Trophoblast cell (in vitro differentiated cells and primary cell): ENCODE measurements around the gene FGFBP3.
"Not testable (repeated sequence)": the region's sequence is repeated elsewhere in the genome, so short reads cannot be mapped to it uniquely, and the experiment has no call there.

Experiments
- DNase-seq, 2 donors: peaks; one replicate each; pipeline ENCODE4 v3.0.0-alpha.2; 2016
- H2AFZ ChIP-seq: 2 replicates; pipeline ENCODE4 v1.6.1; 2013; ENCODE audit warnings: low read length, moderate library complexity, mild to moderate bottlenecking; ENCODE audit not compliant: insufficient read depth, poor library complexity
- H2AK5ac ChIP-seq: 2 replicates; pipeline ENCODE4 v1.6.1; 2013; ENCODE audit warnings: mild to moderate bottlenecking, low read length
- H2BK120ac ChIP-seq: 2 replicates; pipeline ENCODE4 v1.6.1; 2013; ENCODE audit warnings: low read length, mild to moderate bottlenecking, moderate library complexity; ENCODE audit not compliant: insufficient read depth, poor library complexity
- H2BK12ac ChIP-seq: 2 replicates; pipeline ENCODE4 v1.6.1; 2013; ENCODE audit warnings: mild to moderate bottlenecking, low read length, moderate library complexity
- H2BK5ac ChIP-seq: 2 replicates; pipeline ENCODE4 v1.6.1; 2013; ENCODE audit warnings: low read length, low read depth, moderate library complexity, mild to moderate bottlenecking; ENCODE audit not compliant: poor library complexity
- H3K14ac ChIP-seq: 2 replicates; pipeline ENCODE4 v1.6.1; 2013; ENCODE audit warnings: mild to moderate bottlenecking, low read length
- H3K18ac ChIP-seq: 2 replicates; pipeline ENCODE4 v1.6.1; 2013; ENCODE audit warnings: mild to moderate bottlenecking, low read length
- H3K23ac ChIP-seq: 2 replicates; pipeline ENCODE4 v1.6.1; 2013; ENCODE audit warnings: low read length
- H3K27ac ChIP-seq: 2 replicates; pipeline ENCODE4 v1.5.1; 2013; ENCODE audit warnings: low read depth, mild to moderate bottlenecking, inconsistent platforms, low read length, moderate library complexity
- H3K27me3 ChIP-seq: 2 replicates; pipeline ENCODE4 v1.6.1; 2013; ENCODE audit warnings: inconsistent platforms, mild to moderate bottlenecking, low read length, moderate library complexity; ENCODE audit not compliant: insufficient read depth
- H3K36me3 ChIP-seq, 2 experiments: 1 replicate in 1 of 2; 2 replicates in 1 of 2; pipeline ENCODE4 v1.6.1; 2013; ENCODE audit warnings: low read length in 2 of 2, mild to moderate bottlenecking in 2 of 2, moderate library complexity in 1 of 2; ENCODE audit not compliant: insufficient read depth in 2 of 2, control insufficient read depth in 1 of 2
- H3K4ac ChIP-seq: 2 replicates; pipeline ENCODE4 v1.6.1; 2013; ENCODE audit warnings: low read depth, mild to moderate bottlenecking, low read length, moderate library complexity
- H3K4me1 ChIP-seq, 2 experiments: 1 replicate in 1 of 2; 2 replicates in 1 of 2; pipeline ENCODE4 v1.6.1; 2013; ENCODE audit warnings: low read length in 2 of 2, mild to moderate bottlenecking in 2 of 2, moderate library complexity in 1 of 2; ENCODE audit not compliant: insufficient read depth in 2 of 2, control insufficient read depth in 1 of 2
- H3K4me2 ChIP-seq: 2 replicates; pipeline ENCODE4 v1.6.1; 2013; ENCODE audit warnings: inconsistent platforms, mild to moderate bottlenecking, low read length, moderate library complexity
- H3K4me3 ChIP-seq: 2 replicates; pipeline ENCODE4 v1.5.1; 2013; ENCODE audit warnings: mild to moderate bottlenecking, low read depth, low read length, inconsistent platforms
- H3K79me1 ChIP-seq: one replicate; pipeline ENCODE4 v1.6.1; 2013; ENCODE audit warnings: low read length
- H3K79me2 ChIP-seq: 2 replicates; pipeline ENCODE4 v1.6.1; 2013; ENCODE audit warnings: low read length, mild to moderate bottlenecking; ENCODE audit not compliant: control insufficient read depth, insufficient read depth, poor library complexity
- H3K9ac ChIP-seq: 2 replicates; pipeline ENCODE4 v1.6.1; 2013; ENCODE audit warnings: mild to moderate bottlenecking, low read length
- H3K9me3 ChIP-seq: 2 replicates; pipeline ENCODE4 v1.6.1; 2013; ENCODE audit warnings: low read depth, mild to moderate bottlenecking, control low read depth, inconsistent platforms, low read length; ENCODE audit not compliant: insufficient read depth
- H4K12ac ChIP-seq: 2 replicates; pipeline ENCODE4 v1.6.1; 2013; ENCODE audit warnings: low read depth, mild to moderate bottlenecking, low read length, moderate library complexity
- H4K8ac ChIP-seq: 2 replicates; pipeline ENCODE4 v1.6.1; 2013; ENCODE audit warnings: low read depth, mild to moderate bottlenecking, low read length, moderate library complexity
- H4K91ac ChIP-seq: one replicate; pipeline ENCODE4 v1.6.1; 2013; ENCODE audit warnings: low read depth, mild to moderate bottlenecking, low read length, moderate library complexity
- WGBS: extraction: QIAGEN DNeasy Blood & Tissue Kit; methylation state at CpG from one replicate; pipeline ENCODE4 v1.1.7; 2013; ENCODE audit warnings: missing lambda C conversion rate; ENCODE audit not compliant: insufficient read length, insufficient coverage; ENCODE audit errors: extremely low coverage; 5-methylcytosine and 5-hydroxymethylcytosine counted together

The FGFBP3 gene

DNA sequence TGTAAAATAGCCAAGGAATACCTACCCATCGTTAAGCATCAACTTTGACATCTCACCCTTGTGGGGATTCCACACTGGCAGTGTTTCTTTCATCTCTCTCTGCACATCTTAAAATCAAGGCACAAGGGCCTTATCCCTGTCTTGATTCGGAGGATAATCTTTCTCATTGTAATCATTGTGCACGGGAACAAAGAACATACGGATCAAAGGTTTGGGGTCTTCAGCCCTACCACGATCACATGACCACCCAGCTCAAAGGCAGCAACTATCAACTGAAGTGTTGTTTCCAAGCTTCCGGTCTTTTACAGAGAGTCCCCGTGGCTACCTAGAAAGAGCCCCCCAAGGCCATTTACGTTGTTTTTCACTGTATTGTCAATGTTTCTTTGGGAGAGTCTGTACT, 11.9 kb downstream of the FGFBP3 start:
- no peaks in the 10 kb centered on the region for H3K79me2 ChIP-seq
- no peak overlapping the region for H2AK5ac ChIP-seq
- no peak overlapping the region for H2AFZ ChIP-seq
- H4K91ac ChIP-seq, result no peak overlapping the region
- no peaks in the 10 kb centered on the region for H3K4me1 ChIP-seq
- DNase-seq, result no peak
- H2BK5ac ChIP-seq, result no peak overlapping the region
- no peak overlapping the region for H2BK120ac ChIP-seq
- no peak overlapping the region for H4K12ac ChIP-seq
- no peak overlapping the region for H3K9ac ChIP-seq
- no peak overlapping the region for H3K14ac ChIP-seq
- H3K79me1 ChIP-seq, result no peaks in the 10 kb centered on the region
- H3K27ac ChIP-seq, result no peak overlapping the region
- H3K4ac ChIP-seq, result no peak overlapping the region
- H3K23ac ChIP-seq, result no peak overlapping the region
- no peak overlapping the region for H3K4me3 ChIP-seq
- no CpG with 5 or more reads among the region's 8 CpGs for WGBS
- H4K8ac ChIP-seq, result no peak overlapping the region
- H3K27me3 ChIP-seq, result no peaks in the 10 kb centered on the region
- H2BK12ac ChIP-seq, result no peak overlapping the region
- H3K18ac ChIP-seq, result no peak overlapping the region
- H3K4me2 ChIP-seq, result no peak overlapping the region
- no peaks in the 10 kb centered on the region for H3K36me3 ChIP-seq
- no peaks in the 10 kb centered on the region for H3K9me3 ChIP-seq

DNA sequence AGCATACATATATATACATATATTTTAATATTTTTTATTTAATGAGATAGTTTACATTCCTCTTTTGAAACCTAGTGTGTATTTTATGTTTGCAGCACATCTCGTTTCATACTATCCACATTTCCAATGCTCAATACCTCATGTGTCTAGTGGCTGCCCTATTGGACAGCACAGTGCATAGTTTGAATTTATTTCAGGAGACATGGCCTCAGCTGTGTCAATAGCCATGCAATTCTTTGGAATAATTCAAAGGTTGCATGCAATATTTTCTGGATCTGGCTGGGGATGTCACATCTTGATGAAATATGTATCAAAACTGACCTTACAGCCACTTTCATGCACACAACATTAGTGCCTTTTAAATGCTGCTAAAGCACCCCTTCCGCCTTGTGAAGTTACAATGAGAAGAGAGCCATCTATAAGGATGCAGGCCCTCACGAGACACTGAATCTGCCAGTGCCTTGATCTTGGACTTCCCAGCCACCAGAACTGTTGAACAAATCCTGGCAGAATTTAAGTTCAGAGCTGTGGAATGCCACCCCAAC, 13.0 kb downstream of the FGFBP3 start:
- no peak overlapping the region for H4K12ac ChIP-seq
- H3K18ac ChIP-seq, result no peak overlapping the region
- no peaks in the 10 kb centered on the region for H3K36me3 ChIP-seq
- no peak overlapping the region for H3K27ac ChIP-seq
- no peaks in the 10 kb centered on the region for H3K79me1 ChIP-seq
- H3K4me3 ChIP-seq, result no peak overlapping the region
- H3K9ac ChIP-seq, result no peak overlapping the region
- no CpG with 5 or more reads among the region's 3 CpGs for WGBS
- no peaks in the 10 kb centered on the region for H3K79me2 ChIP-seq
- H2BK12ac ChIP-seq, result no peak overlapping the region
- no peak overlapping the region for H2AFZ ChIP-seq
- H3K9me3 ChIP-seq, result no peaks in the 10 kb centered on the region
- no peak overlapping the region for H2BK5ac ChIP-seq
- H4K8ac ChIP-seq, result no peak overlapping the region
- no peak overlapping the region for H3K14ac ChIP-seq
- H3K4me2 ChIP-seq, result no peak overlapping the region
- no peaks in the 10 kb centered on the region for H3K4me1 ChIP-seq
- no peak overlapping the region for H4K91ac ChIP-seq
- H3K23ac ChIP-seq, result no peak overlapping the region
- H2AK5ac ChIP-seq, result no peak overlapping the region
- DNase-seq, result no peak
- no peaks in the 10 kb centered on the region for H3K27me3 ChIP-seq
- H2BK120ac ChIP-seq, result no peak overlapping the region
- H3K4ac ChIP-seq, result no peak overlapping the region

GRCh38 chr10:91894261-91894685, 15.0 kb downstream of the FGFBP3 start:
- not testable (repeated sequence) for H3K79me2 ChIP-seq, H3K9me3 ChIP-seq, H2BK12ac ChIP-seq, H3K79me1 ChIP-seq, H3K4me3 ChIP-seq, H3K4me1 ChIP-seq, H2AK5ac ChIP-seq, H3K9ac ChIP-seq, H4K8ac ChIP-seq, H3K4ac ChIP-seq, H4K91ac ChIP-seq, H3K36me3 ChIP-seq, H3K4me2 ChIP-seq, H3K27ac ChIP-seq, DNase-seq, H3K14ac ChIP-seq, H4K12ac ChIP-seq, H3K23ac ChIP-seq, H2AFZ ChIP-seq, H3K18ac ChIP-seq, H3K27me3 ChIP-seq, H2BK5ac ChIP-seq, H2BK120ac ChIP-seq
- no CpG with 5 or more reads among the region's 14 CpGs for whole genome bisulfite sequencing

DNA sequence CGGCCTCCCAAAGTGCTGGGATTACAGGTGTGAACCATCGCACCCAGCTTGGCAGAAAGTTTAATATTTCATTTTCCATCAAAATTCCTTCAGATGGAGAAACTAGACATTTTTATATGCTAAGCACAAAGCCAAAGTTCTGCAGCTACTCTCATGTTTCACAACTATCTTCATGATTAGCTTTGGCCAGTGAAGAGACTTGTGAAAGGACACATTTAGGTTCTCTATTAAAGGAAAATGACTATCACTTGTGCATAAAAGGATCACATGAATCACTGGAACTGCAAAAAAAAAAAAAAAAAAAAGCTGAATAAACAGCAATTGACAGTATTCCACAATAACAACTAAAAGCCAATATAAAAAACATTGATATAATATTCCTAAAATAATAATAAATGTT, 16.2 kb downstream of the FGFBP3 start:
- no peaks in the 10 kb centered on the region for H3K9me3 ChIP-seq
- no peak overlapping the region for H3K18ac ChIP-seq
- no peak for DNase-seq
- no peak overlapping the region for H3K27ac ChIP-seq
- H2BK5ac ChIP-seq, result no peak overlapping the region
- no peak overlapping the region for H3K23ac ChIP-seq
- no peak overlapping the region for H2AK5ac ChIP-seq
- H3K4me2 ChIP-seq, result no peak overlapping the region
- no peak overlapping the region for H2AFZ ChIP-seq
- no peak overlapping the region for H4K12ac ChIP-seq
- H2BK12ac ChIP-seq, result no peak overlapping the region
- no peak overlapping the region for H4K8ac ChIP-seq
- H3K9ac ChIP-seq, result no peak overlapping the region
- no peak overlapping the region for H2BK120ac ChIP-seq
- H3K27me3 ChIP-seq, result no peaks in the 10 kb centered on the region
- H4K91ac ChIP-seq, result no peak overlapping the region
- no peak overlapping the region for H3K4me3 ChIP-seq
- H3K4me1 ChIP-seq, result no peaks in the 10 kb centered on the region
- no peak overlapping the region for H3K4ac ChIP-seq
- H3K36me3 ChIP-seq, result no peaks in the 10 kb centered on the region
- H3K14ac ChIP-seq, result no peak overlapping the region
- no peaks in the 10 kb centered on the region for H3K79me2 ChIP-seq
- peaks cover 2% of the 10 kb centered on the region for H3K79me1 ChIP-seq
- WGBS, result no CpG with 5 or more reads among the region's 2 CpGs
